Fibroblast of pulmonary artery (primary cell): ENCODE measurements around the gene EFCAB6.

Experiments
- DNase-seq: peaks from one replicate; pipeline ENCODE4 v3.0.0-alpha.2; 2010; ENCODE audit warnings: low read depth
- H3K4me3 ChIP-seq: replicated peaks from 2 replicates; pipeline ENCODE4 v1.5.1; 2011; ENCODE audit warnings: low read depth, mild to moderate bottlenecking, control low read depth, low read length, moderate library complexity
- CTCF ChIP-seq: IDR thresholded peaks from 2 replicates; pipeline ENCODE4 v1.5.1; 2011; ENCODE audit warnings: mild to moderate bottlenecking, control low read depth, low read length, inconsistent platforms; ENCODE audit errors: missing control alignments

EFCAB6 gene

GRCh38 chr22:43820651-43821305 is 8.7 kb upstream of the EFCAB6 start:
- TF ChIP-seq CTCF: no peak
- no peak overlapping the region for H3K4me3 ChIP-seq
- DNase-seq: no peak

- DNase-seq: no peak
- TF ChIP-seq CTCF: no peak
- H3K4me3 ChIP-seq: no peak overlapping the region
Observed at GRCh38 chr22:43819931-43820640, 8.0 kb upstream of the EFCAB6 start.

- DNase-seq: no peak
- H3K4me3 ChIP-seq: no peak overlapping the region
- no peak for TF ChIP-seq CTCF
Observed at GRCh38 chr22:43819421-43819921, 7.4 kb upstream of the EFCAB6 start.

GRCh38 chr22:43818981-43819380 is 6.9 kb upstream of the EFCAB6 start:
- H3K4me3 ChIP-seq: no peak overlapping the region
- no peak for TF ChIP-seq CTCF
- DNase-seq: no peak

GRCh38 chr22:43817402-43817801 is 5.3 kb upstream of the EFCAB6 start:
- TF ChIP-seq CTCF: no peak
- no peak for DNase-seq
- H3K4me3 ChIP-seq: no peak overlapping the region

GRCh38 chr22:43814264-43814663 is 2.2 kb upstream of the EFCAB6 start:
- H3K4me3 ChIP-seq: no peak overlapping the region
- TF ChIP-seq CTCF: no peak
- DNase-seq: no peak
